ENCODE data around the gene LDLRAD3.
"Not testable (repeated sequence)": the region's sequence is repeated elsewhere in the genome, so short reads cannot be mapped to it uniquely, and the experiment has no call there.

Gene LDLRAD3

DNA sequence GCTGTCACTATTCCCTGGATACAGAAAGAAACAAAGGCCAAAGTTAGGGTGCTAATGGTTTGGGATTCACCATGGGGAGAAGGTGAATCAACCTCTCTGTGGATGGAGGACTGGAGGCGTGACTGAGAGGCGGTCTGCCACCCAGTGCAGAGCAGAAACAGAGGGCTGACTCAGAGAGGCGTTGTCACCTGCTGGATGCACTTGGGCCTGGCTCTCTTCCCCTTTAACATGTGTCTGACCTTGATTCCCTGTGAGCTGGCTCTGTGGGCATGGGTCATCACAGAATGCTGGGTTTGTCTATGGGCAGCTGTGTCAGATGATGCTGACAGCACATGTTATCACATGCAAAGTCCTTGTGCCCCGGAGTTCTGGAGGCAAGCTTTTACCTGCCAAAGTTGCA, 75.9 kb downstream of the LDLRAD3 start:
- DNase-seq = no peak

DNA sequence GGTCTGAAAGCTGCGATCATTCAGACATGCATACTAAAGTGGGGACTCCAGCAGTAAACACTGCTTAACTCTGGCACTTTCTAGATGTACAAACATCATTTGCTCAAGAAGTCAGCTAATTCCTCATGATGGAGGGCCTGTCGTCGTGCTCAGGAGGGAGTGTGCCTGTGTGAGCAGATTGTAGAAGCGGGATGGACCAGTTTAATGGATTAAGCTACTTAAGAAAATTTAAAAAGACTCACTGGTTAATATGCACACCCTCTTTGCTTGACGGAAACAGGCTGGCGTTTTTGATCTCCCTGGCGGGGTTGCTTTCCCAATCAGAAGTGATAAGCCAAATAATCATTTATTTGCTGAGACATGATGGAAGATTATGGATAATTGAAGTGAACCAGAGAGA, 79.0 kb downstream of the LDLRAD3 start:
- DNase-seq = no peak

DNA sequence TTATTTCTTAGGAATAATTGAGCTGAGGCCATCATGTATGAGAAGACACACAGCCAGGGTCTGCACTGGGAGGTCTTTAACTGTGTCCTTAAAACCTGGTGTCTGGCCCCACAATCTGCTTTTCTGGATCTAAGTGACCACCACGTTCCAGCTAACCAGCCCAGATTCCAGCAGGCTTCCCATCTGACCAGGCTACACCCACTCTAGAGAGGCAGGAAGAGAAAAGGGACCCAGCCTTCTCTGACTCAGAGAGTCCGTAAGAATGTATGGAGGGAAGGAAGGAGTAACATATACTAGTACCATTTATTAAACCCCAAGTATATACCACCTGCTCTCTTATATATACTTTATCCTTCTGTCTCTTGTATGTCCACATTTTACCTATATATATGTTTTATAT, 80.1 kb downstream of the LDLRAD3 start:
- DNase-seq = no peak

DNA sequence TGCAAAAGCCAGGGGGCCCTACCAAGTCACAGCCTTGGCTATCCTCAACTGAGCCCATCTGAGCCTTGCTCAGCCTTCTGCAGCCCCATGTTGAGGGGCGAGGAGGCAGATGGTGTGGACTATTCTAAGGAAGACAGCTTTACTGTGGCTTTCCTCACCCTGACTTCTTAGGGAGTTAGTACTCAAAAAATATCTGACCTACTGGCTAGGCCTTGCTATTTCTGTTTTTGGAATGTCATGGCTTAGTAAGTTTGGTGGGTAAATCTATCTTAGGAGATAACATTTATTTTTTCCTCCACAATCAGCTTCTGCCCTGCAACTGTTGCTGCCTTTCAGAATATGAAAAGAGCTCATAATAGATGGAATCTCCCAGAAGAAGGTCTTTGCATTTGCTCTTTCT, 80.9 kb downstream of the LDLRAD3 start:
- DNase-seq = no peak

DNA sequence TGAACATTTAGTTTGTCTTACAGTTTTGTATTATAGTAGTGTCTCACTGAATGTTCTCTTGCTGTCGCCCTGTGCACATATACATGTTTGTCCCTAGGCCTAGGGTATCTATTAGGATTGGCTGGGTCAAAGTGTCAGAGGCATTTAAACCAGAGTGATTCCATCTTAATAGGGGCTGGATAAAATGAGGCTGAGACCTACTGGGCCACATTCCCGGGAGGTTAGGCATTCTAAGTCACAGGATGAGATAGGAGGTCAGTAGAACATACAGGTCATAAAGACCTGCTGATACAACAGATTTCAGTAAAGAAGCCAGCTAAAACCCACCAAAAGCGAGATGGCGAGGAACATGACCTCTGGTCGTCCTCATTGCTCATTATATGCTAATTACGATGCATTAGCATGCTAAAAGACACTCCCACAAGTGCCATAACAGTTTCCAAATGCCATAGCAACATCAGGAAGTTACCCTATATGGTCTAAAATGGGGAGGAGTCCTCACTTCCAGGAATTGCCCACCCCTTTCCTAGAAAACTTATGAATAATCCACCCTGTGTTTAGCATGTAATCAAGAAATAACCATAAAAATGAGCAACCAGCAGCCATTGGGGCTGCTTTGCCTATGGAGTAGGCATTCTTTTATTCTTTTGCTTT, 82.6 kb downstream of the LDLRAD3 start:
- DNase-seq = no peak

DNA sequence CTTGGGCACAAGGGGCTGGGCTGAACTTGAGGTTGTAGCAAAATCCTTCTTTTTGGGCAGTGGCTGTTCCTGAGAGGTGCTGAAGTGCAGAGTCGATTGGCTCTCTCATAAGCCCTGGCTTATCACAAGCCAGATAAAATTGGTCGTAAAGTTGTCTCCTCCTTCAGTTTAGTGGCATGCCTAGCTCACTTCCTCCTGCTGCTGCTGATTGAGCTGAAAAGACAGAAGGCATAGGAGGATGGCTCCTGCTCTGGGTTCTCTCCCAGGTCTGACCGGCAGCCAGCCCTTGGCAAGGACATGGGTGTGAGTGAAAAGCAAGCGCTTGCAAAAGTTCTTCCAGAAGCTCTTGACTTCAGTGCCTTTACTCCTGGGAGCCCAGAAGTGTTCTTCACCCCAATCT, 83.9 kb downstream of the LDLRAD3 start:
- no peak for DNase-seq

DNA sequence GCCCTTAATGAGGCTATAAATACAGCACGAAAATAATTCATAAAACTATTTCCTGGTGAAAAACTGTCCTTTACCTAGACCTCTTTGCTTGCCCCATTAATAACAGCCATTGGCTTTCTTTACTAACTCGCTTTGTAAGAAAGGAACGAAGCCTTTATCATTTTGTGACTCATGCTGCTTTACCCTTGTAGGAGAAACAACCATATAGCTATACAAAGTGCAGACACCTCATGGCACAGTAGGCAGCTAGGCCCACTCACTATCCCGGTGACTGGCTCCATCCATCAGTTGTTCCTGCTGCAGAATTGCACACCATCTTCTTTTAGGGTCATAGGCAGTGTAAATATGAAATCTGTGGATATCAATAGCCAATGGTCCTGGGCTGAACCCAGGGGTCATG, 85.8 kb downstream of the LDLRAD3 start:
- DNase-seq = no peak

DNA sequence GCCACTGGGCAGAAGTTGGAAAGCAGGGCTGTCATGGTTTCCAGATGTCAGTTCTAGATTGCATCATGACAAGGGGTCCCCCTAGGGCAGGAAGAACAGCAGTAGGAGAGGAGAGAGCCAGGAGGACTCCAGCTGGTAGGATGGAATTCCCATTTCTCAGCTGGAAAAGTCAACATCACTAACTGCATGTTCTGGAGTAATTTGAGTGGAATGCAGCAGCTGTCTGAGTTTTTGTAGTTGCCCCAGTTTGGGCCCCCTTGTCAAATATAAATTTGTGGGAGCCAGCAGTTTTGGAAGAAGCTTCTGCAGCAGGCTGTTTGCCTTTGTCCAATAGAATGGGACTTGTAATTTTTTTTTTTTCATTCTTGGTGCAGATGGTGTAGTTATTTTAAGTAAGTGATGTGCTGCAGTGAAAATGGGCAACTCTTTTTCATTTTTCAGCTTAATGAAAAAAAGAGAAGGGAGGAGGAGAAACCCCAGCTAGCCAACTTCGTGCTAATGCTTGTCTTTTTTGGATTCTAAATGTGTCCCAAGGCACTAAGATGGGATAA, 86.9 kb downstream of the LDLRAD3 start:
- DNase-seq = no peak

DNA sequence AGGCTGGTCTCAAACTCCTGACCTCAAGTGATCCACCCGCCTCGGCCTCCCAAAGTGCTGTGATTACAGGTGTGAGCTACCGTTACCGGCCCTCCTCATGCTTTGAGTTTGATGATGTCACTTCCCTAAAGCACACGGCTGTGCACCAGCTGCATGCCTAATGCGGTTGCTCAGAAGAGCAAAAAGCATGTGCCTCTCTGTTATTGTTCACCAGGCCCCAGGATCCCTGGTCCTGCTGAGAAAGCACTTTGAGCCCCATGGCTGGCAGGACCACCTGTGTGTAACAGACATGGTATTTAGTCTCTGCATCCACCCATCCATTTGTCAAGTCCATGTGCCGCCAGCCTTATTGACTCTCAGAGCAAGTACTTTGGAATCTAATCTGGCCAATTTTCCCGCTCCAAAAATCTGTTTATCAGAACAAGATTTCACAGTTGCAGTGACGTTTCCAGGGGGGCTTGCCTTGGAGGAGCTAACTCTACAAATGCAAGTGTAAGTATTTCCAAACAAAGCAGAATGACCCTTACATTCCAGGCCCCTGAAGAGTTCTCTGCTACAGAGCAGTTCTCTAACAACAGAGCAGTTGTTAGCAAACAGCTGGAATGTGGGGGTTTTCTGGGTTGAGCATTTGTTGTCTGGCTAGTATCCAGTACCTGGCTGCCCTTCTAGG, 89.4 kb downstream of the LDLRAD3 start:
- no peak for DNase-seq

DNA sequence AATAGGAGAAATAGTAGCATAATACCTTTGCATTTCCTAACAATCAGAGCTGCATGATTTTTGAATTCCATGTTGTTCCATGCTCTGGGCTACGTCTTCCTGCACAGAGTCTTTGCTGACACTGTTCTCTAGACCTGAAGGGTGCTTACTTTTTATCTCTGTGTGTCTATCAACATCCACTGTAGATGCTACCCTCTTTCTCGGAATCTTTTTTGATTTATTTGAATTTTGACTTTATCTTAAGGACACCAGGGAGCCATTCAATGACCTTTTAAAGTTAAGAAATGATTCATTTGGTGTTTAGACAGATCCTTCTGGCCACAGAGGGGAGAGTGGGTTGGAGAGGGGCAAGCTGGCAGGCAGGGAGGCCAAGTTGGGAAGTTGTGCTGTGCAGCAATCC, 90.1 kb downstream of the LDLRAD3 start:
- DNase-seq = no peak

DNA sequence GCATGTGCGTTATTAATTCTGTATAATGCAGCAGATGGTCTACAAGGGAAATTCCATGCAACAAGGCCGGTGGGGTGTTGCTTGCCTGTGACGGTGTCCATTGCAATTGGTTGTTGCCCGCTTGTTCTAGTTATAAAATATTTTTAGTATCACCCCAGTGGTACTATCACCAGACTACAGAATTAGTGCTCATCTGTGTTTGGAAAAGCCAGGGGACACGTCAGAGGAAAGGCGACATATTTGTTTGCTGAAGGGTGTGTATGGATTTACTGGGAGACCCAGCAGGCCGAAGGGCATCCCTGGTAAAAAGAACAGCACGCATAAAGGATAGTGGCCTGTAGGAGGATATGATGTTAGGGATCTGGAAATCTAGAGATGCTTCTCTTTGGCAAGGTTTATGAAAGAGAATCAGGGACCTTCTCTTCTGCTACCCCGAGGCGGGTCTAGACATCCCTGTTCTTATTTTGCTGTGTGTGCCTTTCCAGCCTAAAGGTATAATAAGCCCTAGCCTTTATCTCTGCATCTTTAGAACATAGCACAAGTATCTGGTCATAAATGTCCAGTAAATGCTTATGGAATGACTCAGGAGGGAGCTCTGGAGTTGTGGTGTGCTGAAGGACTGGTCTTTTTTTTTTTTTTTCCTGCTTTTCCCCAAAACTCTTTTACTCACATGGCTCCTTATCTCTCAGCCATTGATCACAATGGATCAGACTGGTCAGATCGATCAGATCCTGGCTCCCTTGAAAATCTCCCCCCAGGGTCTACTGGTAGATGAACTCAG, 90.9 kb downstream of the LDLRAD3 start:
- DNase-seq = no peak

DNA sequence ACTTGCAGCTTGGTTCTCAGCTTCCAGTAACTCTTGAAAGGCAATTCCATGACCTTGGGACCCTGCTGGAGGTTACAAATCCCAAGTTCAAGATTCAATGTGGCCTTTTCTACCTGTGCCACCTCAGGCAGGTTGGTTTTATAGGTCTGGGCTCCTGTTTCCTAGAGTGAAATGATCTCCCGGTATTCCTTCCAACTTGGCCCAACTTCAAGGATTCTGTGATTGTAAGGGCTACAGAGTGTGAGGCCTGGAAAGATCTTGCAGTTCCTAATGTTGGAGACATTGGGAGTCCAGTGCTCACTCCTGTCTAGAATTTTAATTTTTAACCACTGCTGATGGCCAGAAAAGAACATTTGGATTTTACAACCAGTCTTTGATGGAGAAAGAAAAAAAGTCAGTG, 91.6 kb downstream of the LDLRAD3 start:
- no peak for DNase-seq

DNA sequence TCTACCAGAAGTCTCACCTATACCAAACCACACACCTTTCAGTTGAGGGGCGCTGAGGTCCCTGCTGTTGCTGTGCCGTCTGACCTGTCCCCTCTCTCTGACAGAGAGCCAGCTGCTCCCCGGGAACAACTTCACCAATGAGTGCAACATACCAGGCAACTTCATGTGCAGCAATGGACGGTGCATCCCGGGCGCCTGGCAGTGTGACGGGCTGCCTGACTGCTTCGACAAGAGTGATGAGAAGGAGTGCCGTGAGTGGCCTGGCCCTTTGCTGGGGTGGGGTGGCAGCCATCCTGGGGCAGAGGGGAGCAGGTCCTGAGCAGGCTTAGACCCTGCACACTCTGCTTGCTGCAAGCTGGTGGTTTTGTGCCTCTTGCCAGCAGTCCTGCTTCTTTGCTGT, 92.1 kb downstream of the LDLRAD3 start:
- no peak for DNase-seq

DNA sequence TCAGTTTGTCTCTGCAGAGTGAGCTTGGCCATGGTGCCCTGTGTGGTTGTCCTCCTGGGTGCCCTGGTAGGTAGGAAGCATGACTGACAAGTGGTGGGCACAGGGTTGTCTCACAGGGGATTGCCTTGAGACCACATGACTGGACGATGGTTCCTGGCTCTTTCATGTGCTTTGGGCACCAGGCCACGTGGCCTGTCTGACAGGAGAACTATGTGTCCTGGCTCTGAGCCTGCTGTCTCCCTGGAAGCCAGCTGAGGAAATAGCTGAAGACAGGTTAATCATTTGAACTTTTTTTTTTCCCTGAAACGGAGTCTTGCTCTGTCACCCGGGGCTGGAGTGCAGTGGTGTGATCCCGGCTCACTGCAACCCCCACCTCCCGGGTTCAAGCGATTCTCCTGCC, 93.2 kb downstream of the LDLRAD3 start:
- DNase-seq = no peak

DNA sequence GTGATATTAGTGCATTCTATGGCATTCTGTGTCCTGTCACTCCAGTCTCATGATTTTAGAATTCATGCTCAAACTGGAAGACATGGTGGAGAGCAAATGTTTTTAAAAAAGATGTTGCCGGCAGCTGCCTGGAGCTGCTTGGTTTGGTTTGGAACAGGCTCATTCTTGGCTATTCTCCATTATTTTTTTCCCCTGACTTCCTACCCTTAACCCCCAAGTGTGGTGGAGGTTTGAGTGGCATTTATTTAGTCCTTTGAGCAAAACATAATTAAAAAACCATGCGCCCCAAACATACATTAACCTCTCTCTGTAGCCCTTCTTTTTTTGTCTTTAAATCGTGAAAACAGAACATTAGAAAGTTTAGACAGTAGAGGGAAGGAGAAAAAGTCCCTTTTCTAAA, 94.7 kb downstream of the LDLRAD3 start:
- no peak for DNase-seq

DNA sequence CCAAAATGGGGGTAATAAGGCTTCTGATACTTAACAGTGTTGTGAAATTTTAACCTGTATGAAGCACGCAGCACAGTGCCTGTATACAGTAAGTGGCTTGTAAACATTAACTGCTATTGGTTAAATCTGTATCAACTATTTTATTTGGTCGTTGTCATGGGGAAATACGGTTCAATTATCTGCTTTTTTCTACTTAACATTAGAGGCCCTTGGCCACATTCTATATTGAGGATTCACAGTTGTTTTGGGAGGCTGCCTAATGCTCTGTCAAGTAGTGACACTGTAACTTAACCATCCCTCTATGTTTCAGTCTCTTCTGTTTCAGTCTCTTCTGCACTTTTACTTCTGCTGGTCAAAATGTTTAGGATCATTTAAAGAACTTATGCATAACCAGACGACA, 95.6 kb downstream of the LDLRAD3 start:
- DNase-seq = no peak

DNA sequence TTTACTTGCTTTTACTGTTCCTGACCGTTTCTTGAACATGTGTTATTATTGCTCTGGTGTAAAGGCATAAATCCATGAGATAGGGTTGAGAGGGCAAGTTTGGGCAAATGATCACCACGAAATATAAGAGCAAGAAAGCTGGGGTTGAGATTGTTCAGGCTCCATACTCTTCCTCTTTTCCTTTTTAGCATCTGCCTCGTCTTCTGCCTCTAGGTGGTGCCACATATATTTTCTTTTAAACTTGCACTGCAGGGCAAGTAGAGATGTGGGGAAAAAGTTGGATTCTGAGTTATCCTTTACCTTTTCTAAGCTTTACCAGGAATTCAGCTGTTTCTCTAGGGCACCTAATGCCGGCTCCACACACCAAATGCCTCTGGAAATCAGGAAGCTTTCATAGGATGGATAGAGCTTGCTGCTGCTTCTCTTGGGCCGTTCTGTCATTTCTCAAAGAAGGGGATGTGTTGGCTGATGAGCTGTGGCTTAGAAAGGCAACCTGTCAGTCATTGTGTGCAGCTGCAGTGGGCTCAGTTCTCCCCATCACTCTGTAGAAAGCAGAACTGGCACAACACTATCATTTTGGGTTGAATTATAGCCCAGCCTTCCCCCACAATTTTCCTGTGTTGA, 98.2 kb downstream of the LDLRAD3 start:
- no peak for DNase-seq

DNA sequence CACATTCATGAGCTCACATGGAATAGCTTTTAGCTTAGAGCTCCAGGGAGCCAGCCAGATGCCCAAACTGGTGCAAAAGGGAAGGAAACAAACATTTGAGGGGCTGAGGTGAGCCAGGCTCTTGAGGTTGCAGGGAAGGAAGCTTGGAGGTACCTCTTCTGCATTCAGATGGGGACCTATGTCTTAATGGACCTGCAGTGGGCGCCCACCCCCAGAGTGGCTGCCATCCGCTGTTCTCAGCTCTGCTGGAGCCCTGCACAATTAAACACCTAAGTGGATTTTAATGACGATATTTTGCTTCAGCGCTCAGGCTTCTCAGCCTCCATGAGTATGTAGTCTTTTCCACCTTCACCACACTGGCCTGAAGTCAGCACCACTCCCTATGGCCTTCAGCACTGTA, 100.8 kb downstream of the LDLRAD3 start:
- DNase-seq = no peak

DNA sequence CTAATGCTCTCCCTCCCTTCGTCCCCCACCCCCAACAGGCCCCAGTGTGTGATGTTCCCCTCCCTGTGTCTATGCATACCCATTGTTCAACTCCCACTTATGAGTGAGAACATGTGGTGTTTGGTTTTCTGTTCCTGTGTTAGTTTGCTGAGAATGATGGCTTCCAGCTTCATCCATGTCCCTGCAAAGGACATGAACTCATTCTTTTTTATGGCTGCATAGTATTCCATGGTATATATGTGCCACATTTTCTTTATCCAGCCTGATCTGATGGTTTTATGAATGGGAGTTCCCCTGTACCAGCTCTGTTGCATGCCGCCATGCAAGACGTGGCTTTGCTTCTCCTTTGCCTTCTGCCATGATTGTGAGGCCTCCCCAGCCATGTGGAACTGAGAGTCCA, 102.1 kb downstream of the LDLRAD3 start:
- not testable (repeated sequence) for DNase-seq

DNA sequence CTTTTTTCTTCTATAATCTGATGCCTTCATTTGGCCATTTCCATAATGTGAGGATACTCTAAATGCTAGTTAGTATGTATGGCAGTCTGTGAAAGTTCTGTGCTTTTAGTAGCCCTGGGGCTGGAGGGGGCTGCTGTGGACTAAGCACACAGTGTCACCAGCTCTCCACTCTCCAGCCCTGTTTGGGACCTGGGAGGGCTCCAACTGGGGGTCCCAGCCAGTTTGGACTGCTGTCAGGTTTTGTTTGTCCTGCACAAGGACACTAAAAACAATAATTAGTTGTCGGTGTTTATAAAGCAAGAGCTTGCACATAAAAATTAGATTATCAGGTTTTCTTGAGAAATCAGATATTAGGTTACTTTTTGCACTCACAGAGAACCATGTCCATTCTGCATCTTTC, 103.1 kb downstream of the LDLRAD3 start:
- DNase-seq = no peak

DNA sequence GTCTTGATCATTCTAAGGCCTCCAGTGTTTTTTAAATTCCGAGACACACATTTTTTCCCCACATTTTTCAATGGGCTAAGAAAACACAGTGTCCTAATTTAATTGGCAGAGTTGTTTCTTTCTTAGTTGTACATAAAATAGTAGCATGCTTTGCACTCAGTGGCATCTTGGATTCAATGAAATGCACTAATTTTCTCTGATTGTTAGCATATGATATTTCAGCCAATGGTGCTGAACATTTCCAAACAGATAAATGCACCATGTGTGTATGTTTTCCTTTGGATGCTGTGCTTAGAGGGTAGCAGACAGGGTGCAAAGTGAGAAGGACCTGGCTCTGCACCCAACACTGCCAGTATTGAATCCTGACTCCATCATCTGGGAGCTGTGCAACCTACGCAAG, 103.5 kb downstream of the LDLRAD3 start:
- DNase-seq = no peak

DNA sequence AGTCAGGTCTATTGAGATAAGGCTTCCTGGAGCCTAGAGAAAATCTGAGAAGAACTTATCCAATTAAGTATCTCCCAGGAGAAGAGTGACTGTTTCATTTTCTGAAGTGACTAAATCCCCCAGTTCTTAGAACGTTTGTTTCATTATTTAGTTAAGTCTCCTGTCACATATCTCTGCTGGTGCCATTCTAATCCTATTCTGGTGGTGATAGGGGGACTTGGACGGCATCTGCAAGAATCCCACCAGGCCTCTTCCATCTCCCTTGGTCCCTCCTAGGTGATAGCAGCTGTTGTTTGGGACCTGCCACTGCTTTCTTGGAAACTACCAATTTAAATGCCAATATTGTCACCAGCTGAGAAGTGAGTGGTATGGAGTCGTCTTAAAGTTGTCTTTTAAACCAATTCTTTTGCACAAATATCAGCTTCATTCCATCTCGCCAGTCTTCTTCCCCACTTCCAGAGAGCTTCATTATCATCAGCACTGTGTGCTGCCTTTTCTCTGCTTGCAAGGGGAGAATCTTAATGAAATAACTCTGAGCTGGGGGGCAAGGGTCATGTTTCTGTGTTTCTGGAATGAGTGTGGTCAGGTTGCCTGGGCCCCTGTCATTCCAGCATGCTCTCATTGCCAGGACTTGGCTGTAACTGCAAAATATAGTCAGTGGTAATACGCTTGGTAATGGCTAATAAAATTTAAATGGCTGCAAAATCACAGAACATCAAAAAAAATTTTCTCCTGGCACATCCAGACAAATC, 104.8 kb downstream of the LDLRAD3 start:
- DNase-seq = no peak
